ENCODE measurements around the gene DCC.

The DCC gene

DNA sequence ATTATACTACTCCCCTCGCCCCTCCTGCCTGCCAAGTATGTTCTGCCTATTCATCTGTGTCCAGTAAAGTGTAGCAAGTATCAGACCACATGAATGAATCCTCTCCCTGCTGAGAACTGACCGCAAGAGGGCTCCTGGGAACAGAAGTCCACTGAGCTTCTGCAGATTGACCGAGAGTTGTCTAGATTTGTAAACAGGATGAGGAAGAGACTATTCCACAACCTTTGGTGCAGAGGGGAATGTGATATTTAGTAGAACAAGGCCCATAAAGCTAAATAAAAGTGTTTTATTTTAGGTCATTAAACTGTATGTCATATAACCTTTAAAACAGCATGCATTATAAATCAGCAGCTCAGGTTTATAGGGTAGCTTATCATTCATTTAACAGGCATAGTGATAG lies 377.0 kb downstream of the DCC start:
- POLR2A ChIA-PET = interaction anchor here (0.6 kb wide), 1 partner anchor 112 kb away, joined by 3 read pairs; no protein-coding TSS in a partner anchor
- CTCF ChIA-PET = interaction anchor here (0.9 to 1.9 kb wide), 7 partner anchors 10 to 663 kb away, joined by 3 to 10 read pairs (median 4); partner anchors contain the start of gene DCC
- TF ChIP-seq, protein P1, sequence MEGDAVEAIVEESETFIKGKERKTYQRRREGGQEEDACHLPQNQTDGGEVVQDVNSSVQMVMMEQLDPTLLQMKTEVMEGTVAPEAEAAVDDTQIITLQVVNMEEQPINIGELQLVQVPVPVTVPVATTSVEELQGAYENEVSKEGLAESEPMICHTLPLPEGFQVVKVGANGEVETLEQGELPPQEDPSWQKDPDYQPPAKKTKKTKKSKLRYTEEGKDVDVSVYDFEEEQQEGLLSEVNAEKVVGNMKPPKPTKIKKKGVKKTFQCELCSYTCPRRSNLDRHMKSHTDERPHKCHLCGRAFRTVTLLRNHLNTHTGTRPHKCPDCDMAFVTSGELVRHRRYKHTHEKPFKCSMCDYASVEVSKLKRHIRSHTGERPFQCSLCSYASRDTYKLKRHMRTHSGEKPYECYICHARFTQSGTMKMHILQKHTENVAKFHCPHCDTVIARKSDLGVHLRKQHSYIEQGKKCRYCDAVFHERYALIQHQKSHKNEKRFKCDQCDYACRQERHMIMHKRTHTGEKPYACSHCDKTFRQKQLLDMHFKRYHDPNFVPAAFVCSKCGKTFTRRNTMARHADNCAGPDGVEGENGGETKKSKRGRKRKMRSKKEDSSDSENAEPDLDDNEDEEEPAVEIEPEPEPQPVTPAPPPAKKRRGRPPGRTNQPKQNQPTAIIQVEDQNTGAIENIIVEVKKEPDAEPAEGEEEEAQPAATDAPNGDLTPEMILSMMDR (IDR thresholded peaks at IDR 0.05; ENCODE audit: insufficient read depth, low read length, missing control alignments) = peak; percentile 51
- no peak overlapping the region for H3K4me3 ChIP-seq (ENCODE audit: low read depth, low read length)
- peak; percentile 17 for DNase-seq (ENCODE audit: low read depth, low spot score)

DNA sequence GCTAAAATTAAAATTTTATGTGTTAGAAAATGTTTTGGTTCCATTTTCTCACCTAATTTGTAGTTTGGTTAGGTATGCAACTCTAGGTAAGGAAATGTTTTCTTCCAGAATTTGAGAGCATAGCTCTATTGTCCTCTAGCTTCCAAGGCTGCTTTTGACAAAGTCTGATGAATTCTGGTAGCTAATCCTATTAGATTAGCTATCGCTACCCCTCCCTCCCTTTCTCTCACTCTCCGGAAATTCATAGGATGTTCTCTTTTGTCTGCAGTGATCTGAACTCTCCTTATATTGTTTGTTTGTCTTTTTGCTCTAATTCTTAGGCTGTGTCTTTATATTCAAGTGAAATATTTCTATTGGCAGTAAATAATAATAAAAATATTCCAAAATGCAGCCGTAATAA lies 382.9 kb downstream of the DCC start:
- H3K4me3 ChIP-seq (ENCODE audit: low read depth, low read length) = no peak overlapping the region
- TF ChIP-seq, protein P1 (IDR thresholded peaks at IDR 0.05; ENCODE audit: insufficient read depth, low read length, missing control alignments) = no peak
- POLR2A ChIA-PET = no interaction called here
- no peak for DNase-seq (ENCODE audit: low read depth, low spot score)
- CTCF ChIA-PET = no interaction called here

DNA sequence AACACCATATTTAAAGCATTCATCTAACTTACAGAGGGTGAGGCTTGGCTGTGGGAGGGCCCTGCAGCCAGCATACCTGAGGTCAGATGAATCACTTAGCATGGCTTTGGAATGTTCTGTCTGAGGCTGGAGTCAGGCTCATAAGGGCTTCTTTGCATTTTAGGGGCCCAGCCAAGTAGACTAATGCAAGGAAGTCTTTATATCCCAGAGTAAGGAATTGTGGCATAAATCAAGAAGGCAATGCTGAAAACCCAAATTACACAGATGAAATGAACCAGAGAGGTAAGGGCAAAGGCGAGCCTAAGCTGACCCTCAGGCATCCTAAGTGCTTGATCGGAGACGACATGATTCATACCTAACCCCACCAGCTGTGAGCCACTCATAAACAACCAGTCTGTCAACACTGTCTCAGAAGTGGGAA lies 383.6 kb downstream of the DCC start:
- no peak overlapping the region for H3K4me3 ChIP-seq (ENCODE audit: low read depth, low read length)
- CTCF ChIA-PET = no interaction called here
- POLR2A ChIA-PET = no interaction called here
- DNase-seq (ENCODE audit: low read depth, low spot score) = peak; percentile 10
- TF ChIP-seq, protein P1 (IDR thresholded peaks at IDR 0.05; ENCODE audit: insufficient read depth, low read length, missing control alignments) = no peak

DNA sequence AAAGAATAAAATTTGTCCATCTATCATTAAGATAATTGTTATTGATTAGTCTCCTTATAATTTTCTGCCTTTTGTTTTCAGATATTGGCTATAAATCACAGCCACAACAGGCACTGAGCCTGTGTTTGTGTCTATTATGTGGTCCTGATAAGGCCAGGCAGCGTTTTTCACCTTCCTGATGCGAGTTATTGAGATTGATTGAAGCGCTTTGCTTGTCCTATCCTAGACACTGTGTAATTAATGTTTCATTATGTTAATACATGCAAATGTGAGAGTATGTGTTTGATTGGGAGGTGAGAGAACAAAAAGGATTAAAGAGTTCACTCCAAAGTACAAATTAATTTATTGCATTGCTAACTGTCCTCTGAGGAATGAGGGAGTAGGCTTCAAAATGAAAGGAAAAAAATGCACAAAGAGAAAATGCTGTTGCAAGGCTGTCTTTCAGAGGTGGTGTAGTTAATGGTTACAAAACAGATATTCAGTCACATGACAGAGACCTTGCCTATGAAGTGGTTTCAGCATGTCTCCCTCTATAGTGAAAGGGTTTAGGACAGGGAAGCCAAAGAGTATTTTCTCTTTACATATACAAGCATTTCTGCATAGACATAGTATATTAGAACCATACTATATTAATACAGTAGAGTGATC lies 391.1 kb downstream of the DCC start:
- ChIA-PET POLR2A (no interaction called here), CTCF (no interaction called here)
- no peak for DNase-seq (ENCODE audit: low read depth, low spot score)
- TF ChIP-seq, protein P1 (IDR thresholded peaks at IDR 0.05; ENCODE audit: insufficient read depth, low read length, missing control alignments) = no peak
- no peak overlapping the region for H3K4me3 ChIP-seq (ENCODE audit: low read depth, low read length)

DNA sequence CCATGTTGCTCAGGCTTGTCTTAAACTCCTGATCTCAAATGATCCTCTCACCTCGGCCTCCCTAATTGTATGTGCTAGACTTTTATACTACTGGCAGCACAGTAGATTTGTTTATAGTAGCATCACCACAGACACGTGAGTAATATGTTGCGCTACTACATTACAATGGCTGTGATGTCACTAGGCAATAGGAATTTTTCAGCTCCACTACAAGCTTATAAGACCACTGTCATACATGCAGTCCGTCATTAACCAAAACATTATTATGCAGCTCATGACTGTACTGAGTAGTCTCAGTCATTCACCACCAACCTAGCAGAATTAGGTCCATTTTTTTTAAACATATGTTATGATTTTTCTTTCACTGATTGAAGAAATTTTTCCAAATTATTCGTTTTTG lies 398.9 kb downstream of the DCC start:
- DNase-seq (ENCODE audit: low read depth, low spot score) = no peak
- ChIA-PET POLR2A (no interaction called here), CTCF (no interaction called here)
- no peak overlapping the region for H3K4me3 ChIP-seq (ENCODE audit: low read depth, low read length)
- TF ChIP-seq, protein P1 (IDR thresholded peaks at IDR 0.05; ENCODE audit: insufficient read depth, low read length, missing control alignments) = no peak

DNA sequence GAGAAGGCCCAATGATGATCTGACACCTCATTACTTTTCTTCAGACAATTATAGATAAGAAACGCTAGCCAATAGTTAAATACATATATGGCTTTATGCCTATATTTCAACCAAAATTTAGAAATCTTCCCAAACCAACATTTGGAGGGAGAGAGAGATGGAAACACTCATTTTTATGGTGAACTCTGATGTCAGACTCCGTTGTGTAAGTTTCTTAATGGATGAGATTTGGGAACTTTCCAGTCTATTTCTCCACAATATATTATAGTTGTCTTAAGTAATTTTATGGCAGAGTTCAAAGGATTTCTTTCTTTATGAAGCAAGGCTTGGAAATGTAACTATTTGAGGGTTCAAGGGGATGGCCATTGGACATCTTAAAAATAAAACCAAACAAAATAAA lies 407.0 kb downstream of the DCC start:
- ChIA-PET POLR2A (no interaction called here), CTCF (no interaction called here)
- no peak overlapping the region for H3K4me3 ChIP-seq (ENCODE audit: low read depth, low read length)
- TF ChIP-seq, protein P1 (IDR thresholded peaks at IDR 0.05; ENCODE audit: insufficient read depth, low read length, missing control alignments) = no peak
- DNase-seq (ENCODE audit: low read depth, low spot score) = no peak
